Gastroesophageal sphincter (tissue), 3 donors: ENCODE data around the gene NOS1AP.

Source experiments
- CTCF ChIP-seq, 4 experiments: fragments of 200-600 bp in 2 of 4; fragments of 450-650 bp in 2 of 4; sonication (generic) in 1 of 4; IDR thresholded peaks; one replicate each; pipeline ENCODE4 v1.5.1; 2017 to 2019; ENCODE audit warnings: antibody characterized with exemption in 4 of 4, mild to moderate bottlenecking in 2 of 4, moderate library complexity in 2 of 4
- EP300 ChIP-seq: sonication (generic); formaldehyde crosslinking; IDR thresholded peaks from one replicate; pipeline ENCODE4 v1.6.1; 2017; ENCODE audit warnings: antibody characterized with exemption, mild to moderate bottlenecking
- POLR2AphosphoS5 ChIP-seq: sonication (generic); formaldehyde crosslinking; IDR thresholded peaks from one replicate; pipeline ENCODE4 v1.6.1; 2017; ENCODE audit warnings: antibody characterized with exemption

GRCh38 chr1:162222014-162222413 lies 152.5 kb downstream of the NOS1AP start:
- TF ChIP-seq CTCF (IDR thresholded peaks at IDR 0.05) (no peak), POLR2AphosphoS5 (no peak), EP300 (no peak)
